ENCODE measurements around the gene AGPAT4. TPM values are rescaled to one million over a fixed set of nuclear protein-coding genes. Genes with fewer than 3 reads are reported as not detected.

AGPAT4 gene
- total and polyA plus RNA-seq, 2 of the 13 experiments (the other 11 are each of a cell fraction or from before 2014, with no cell fraction given), result 0.07 to 0.13 TPM

DNA sequence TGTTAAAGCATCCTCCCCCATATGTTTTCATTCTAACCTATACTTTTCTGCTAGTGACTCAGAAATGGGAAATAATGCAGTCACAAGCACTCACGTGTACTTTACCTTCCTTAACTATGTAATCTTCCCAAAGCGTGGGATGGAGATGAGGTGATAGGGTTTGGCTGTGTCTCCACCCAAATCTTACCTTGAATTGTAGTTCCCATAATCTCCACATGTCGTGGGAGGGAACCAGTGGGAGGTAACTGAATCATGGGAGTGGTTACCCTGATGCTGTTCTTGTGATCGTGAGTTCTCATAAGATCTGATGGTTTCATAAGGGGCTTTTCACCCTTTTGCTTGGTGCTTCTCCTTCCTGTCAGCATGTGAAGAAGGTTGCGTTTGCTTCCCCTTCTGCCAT is 35.4 kb downstream of the AGPAT4 start:
- Histone ChIP-seq H3K4me3 (replicated peaks in 1 of 3; ENCODE audit: insufficient read depth in 1 of 3, low read depth in 2 of 3, low read length in 3 of 3) (no peak overlapping the region), H4K20me1 (ENCODE audit: insufficient read depth, low read length) (no peaks in the 10 kb centered on the region), H3K4me1 (ENCODE audit: insufficient read depth, low read length) (no peaks in the 10 kb centered on the region), H3K4me2 (ENCODE audit: low read depth, low read length) (no peak overlapping the region), H3K36me3 (replicated peaks in 1 of 2; ENCODE audit: control insufficient read depth in 1 of 2, insufficient read depth in 2 of 2, low read length in 2 of 2) (no peaks in the 10 kb centered on the region), H3K79me2 (ENCODE audit: insufficient read depth, low read length) (no peaks in the 10 kb centered on the region), H3K27me3 (ENCODE audit: control insufficient read depth in 1 of 2, insufficient read depth in 2 of 2, low read length in 2 of 2) (peaks cover 2 to 11% of the 10 kb centered on the region in 2 experiments; a peak in 2 of 5 replicates), H2AFZ (ENCODE audit: low read length) (no peak overlapping the region), H3K9me3 (ENCODE audit: low read length) (no peaks in the 10 kb centered on the region), H3K27ac (ENCODE audit: extremely low read length, insufficient read depth, low read length) (no peak overlapping the region), H3K9ac (ENCODE audit: insufficient read depth, low read depth, low read length) (no peak overlapping the region)
- intact Hi-C loops (cut with micrococcal nuclease; ENCODE audit: unreplicated experiment) (no loop called here), in situ Hi-C loops (cut with HindIII; ENCODE audit: extremely low pct_ligation_motif_present, low pct_unique_long_range_greater_than_20kb) (no loop called here)
- no TSS peak for BruUV-seq (replicated peaks)
- POLR2A ChIA-PET, result no interaction called here
- CTCF ChIA-PET (ENCODE audit: low intra/inter-chr PET ratio, low total read pairs), result no interaction called here
- WGBS (ENCODE audit: low lambda C conversion rate), result 16% methylated on average over 5 of the region's 5 CpGs
- DNase-seq (ENCODE audit: low spot score) (no peak), ATAC-seq (no peak), FAIRE-seq (no peak)
- no peak for TF ChIP-seq ZNF335 (CRISPR knock-in tag; IDR thresholded peaks at IDR 0.05)
- TF ChIP-seq ZNF431 (CRISPR knock-in tag; IDR thresholded peaks at IDR 0.05; ENCODE audit: borderline replicate concordance, low read depth), result no peak
- TF ChIP-seq ZNF510 (CRISPR knock-in tag; IDR thresholded peaks at IDR 0.05; ENCODE audit: low read depth), result no peak
- no peak for TF ChIP-seq KDM6A (CRISPR knock-in tag; IDR thresholded peaks at IDR 0.05; ENCODE audit: low read depth)
- TF ChIP-seq KMT2B (CRISPR knock-in tag; IDR thresholded peaks at IDR 0.05), result no peak
- no peak for TF ChIP-seq ASH2L (IDR thresholded peaks at IDR 0.05; ENCODE audit: insufficient read length, low read depth, low read length)
- no peak for TF ChIP-seq ZBTB4 (CRISPR knock-in tag; IDR thresholded peaks at IDR 0.05; ENCODE audit: borderline replicate concordance)
- TF ChIP-seq ZNF577 (CRISPR knock-in tag; IDR thresholded peaks at IDR 0.05; ENCODE audit: borderline replicate concordance, low read depth), result no peak
- TF ChIP-seq, protein P1, sequence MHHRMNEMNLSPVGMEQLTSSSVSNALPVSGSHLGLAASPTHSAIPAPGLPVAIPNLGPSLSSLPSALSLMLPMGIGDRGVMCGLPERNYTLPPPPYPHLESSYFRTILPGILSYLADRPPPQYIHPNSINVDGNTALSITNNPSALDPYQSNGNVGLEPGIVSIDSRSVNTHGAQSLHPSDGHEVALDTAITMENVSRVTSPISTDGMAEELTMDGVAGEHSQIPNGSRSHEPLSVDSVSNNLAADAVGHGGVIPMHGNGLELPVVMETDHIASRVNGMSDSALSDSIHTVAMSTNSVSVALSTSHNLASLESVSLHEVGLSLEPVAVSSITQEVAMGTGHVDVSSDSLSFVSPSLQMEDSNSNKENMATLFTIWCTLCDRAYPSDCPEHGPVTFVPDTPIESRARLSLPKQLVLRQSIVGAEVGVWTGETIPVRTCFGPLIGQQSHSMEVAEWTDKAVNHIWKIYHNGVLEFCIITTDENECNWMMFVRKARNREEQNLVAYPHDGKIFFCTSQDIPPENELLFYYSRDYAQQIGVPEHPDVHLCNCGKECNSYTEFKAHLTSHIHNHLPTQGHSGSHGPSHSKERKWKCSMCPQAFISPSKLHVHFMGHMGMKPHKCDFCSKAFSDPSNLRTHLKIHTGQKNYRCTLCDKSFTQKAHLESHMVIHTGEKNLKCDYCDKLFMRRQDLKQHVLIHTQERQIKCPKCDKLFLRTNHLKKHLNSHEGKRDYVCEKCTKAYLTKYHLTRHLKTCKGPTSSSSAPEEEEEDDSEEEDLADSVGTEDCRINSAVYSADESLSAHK (CRISPR knock-in tag; IDR thresholded peaks at IDR 0.05; ENCODE audit: borderline replicate concordance), result no peak
- TF ChIP-seq ZKSCAN8 (CRISPR knock-in tag; IDR thresholded peaks at IDR 0.05; ENCODE audit: borderline replicate concordance), result no peak
- TF ChIP-seq TOPORS (CRISPR knock-in tag; IDR thresholded peaks at IDR 0.05), result no peak

All from HepG2 (cell line).